GM19043 (cell line): Measurements from ENCODE around the gene ONECUT2.
"Not testable (repeated sequence)": the region's sequence is repeated elsewhere in the genome, so short reads cannot be mapped to it uniquely, and the experiment has no call there.

Experiments
- ATAC-seq: cut with Tn5 transposase; IDR thresholded peaks from one replicate; pipeline ENCODE4 v1.9.1; 2021; ENCODE audit warnings: low read depth; ENCODE audit not compliant: unreplicated experiment

The ONECUT2 gene

DNA sequence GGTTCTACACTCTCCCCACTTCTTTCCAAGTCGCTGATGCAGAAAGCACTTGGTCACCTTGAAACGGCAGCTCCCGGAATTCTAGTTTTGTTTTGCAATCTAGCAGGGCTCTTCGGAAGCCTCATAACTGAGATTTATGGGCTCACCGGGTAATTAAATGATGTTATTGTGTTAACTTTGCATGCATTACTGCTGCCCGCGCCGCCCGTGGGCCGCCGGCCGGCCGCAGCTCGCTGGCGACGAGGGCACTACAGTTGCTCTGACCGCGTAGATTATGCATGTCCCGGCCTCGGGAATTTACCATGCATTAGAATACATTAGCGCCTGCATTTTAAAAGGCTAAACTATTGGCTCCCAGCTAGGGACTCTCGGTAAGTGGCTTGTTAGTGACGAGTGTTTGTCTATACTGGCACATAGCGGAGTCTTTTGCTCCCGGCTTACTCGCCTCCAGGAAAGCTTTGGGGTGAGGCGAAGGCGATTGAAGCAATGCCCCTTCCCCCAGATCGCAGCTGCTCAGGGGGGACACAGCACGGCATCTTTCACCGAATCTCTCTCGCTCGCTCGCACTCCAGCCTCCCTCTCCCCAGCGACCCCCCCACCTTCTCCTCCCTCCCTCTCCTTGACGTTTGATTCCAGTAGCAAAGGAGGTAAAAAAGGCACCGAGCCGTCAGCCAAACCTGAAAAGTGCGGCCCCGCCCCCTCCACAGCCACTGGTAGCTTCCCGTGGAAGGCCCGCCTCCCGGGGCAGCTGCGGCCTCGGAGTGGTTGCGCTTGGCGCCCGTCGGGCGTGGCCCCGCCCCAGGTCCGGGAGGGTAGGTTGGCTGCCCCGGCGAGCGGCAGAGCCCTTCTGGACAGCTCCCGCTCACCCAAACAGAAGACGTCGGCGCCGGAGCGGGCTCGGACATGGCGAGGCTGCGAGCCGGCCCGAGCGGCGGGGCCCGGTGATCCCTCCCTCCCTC lies at the start of gene ONECUT2:
Gene ONECUT2 (plus strand): TSS at position 839 of the 959 bp plus-strand sequence. CDS start 343 bp downstream, outside the sequence.
- ATAC-seq: peak; percentile 71

- no peak for ATAC-seq
Observed at GRCh38 chr18:57389271-57389670, 45.9 kb upstream of the ONECUT2 start.

- ATAC-seq: no peak
Observed at GRCh38 chr18:57390044-57390443, 45.1 kb upstream of the ONECUT2 start.

GRCh38 chr18:57394749-57395148 lies 40.4 kb upstream of the ONECUT2 start:
- ATAC-seq: not testable (repeated sequence)

GRCh38 chr18:57396831-57397230 lies 38.3 kb upstream of the ONECUT2 start:
- not testable (repeated sequence) for ATAC-seq

DNA sequence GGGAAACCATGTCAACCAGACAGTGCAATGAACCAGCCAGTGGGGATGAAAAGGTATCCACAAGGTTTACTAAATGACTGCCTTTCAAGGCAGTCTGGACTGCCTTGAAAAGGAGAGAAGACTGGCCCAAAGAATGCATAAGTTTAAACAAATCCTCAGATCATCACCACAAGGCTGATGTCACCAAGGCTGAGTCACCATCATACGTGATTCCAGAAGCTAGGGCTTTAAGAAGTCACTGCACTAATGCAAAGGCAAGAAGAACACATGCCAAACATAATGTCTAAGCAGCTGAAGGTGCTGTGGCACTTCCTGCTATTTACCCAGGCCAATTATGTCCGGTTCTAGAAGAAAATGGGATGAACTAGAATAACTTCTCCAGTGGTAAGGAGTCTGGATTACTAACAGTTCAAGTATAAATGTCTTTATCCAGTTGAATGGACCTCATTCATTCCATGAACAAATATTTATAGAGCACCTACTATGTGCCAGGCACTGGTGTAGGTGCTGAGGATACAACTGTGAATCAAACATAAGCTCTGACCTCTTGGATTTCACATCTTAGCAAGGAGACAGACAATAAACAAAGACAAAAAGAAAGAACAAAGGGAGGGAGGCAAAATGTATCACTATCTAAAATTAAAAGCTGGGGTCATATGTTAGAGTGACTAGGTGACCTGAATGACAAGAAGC lies 37.6 kb upstream of the ONECUT2 start:
- ATAC-seq: no peak

GRCh38 chr18:57404345-57404744 lies 30.8 kb upstream of the ONECUT2 start:
- ATAC-seq: no peak

- ATAC-seq: no peak
Observed at GRCh38 chr18:57409650-57410049, 25.5 kb upstream of the ONECUT2 start.

- ATAC-seq: no peak
Observed at GRCh38 chr18:57410749-57411148, 24.4 kb upstream of the ONECUT2 start.

DNA sequence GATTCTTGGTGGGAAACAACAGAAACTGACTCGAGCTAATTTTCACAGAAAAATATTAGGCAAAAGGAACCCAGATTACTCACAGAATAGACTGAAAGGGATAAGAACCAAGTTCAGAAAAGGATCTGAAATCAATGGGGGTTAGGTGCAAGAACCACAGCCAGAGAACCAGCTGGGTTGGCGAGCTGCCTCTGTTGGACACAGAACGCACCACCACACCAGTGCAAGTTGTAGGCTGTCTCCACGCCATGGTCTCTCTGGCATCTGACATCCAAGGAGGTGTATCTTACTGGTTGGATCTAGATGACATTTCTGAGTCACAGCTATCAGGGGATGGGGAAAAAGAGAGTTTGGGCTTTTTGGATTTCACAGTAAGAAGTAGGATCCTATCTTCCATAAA lies 18.6 kb upstream of the ONECUT2 start:
- ATAC-seq: no peak

DNA sequence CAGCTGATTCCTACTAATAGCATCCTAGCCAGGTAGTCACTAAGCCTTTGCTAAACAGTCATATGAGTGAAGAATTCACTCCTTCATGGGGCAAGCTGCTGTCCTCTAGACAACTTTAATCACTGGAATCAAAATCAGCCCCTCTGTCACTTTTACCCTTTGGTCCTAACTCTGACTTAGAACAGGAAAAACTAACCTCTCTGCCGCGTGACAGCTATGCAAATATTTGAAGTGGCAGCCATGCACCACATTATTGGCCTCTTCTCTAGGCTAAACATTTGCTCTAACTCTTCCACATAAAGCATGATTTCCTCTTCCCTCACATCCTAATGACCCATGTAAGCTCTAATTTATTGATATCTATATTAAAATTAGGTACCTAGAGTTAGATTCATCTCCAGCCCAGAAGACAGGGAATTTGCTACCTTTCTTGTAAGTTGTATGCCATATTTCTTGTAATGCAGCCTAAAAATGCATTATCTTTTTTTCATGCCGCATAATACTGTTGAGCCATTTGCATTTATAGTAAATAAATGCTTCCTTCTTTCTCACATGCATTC lies 12.8 kb upstream of the ONECUT2 start:
- no peak for ATAC-seq

DNA sequence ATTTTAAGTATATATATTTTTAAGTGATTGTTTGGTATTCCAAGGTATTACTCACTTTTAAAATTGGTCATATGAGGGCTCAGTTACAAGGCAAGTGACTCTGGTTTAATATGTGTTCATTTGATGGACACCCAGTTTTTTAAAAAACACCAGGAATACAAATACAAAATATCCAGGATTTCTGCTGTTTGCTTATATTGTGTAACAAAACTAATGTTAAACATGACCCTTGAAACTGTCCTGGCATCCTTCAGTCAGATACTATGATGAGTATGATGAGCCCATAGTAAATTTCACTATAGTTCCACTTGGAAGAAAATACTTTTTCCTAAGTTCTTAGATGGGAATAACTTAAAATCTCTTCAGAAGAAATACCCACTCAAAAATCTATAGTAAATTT lies 11.4 kb upstream of the ONECUT2 start:
- ATAC-seq: no peak

GRCh38 chr18:57425096-57425495 lies 10.1 kb upstream of the ONECUT2 start:
- no peak for ATAC-seq

GRCh38 chr18:57426187-57426586 lies 9.0 kb upstream of the ONECUT2 start:
- no peak for ATAC-seq

- ATAC-seq: no peak
Observed at GRCh38 chr18:57427429-57428201, 7.6 kb upstream of the ONECUT2 start.

DNA sequence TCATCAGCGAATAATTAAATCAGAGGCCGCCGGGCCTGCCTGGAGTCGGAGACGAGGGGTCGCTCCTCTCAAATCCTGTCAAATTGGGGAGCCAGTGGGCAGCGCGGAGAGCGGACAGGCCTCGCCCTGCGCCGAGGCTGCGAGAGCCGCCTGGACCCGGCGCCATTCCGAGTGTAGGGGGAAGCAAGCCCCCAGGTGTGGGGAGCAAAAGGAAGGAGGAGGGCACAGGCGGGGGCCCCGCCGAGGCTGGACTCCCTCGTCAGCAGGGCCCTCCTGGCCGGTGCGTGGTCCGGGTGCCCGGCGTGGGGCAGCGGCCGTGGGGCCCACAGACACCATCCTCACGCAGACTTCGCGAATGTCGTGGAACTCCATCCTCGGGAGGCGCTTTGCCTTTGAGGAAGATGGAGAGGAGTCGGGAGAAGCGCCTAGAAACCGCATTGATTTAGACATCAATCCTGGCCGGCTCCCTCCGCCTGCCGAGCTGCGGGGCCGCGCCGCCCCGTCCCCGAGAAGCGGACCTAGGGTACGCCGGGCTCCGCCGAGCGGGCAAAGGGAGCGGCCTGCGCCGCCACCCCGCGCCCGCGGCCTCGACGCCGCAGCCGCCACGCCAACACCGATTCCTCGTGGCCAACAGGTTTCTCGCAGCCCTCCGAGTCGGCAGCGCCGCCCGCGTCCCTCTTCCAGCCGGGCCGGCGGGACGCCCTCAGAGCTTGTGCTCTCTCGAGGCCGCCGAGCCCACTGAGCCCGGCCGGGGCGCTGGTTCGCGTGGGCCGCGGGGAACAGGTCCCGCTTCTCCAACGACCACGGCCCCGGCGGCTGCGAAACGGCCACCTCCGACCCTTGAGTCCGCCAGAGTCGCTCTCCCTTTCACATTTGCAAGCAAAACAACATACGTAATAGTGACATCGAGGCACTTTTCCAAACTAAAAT lies 6.7 kb upstream of the ONECUT2 start:
- ATAC-seq: no peak

GRCh38 chr18:57429167-57430078 lies 5.8 kb upstream of the ONECUT2 start:
- no peak for ATAC-seq
